ENCODE measurements around the gene TLX3.

The TLX3 gene

GRCh38 chr5:171311322-171312077, 2.5 kb downstream of the TLX3 start:
- Histone ChIP-seq H3K4me2 (ENCODE audit: low read length) (peak overlapping the region; percentile 49), H3K4me1 (peaks cover 2% of the 10 kb centered on the region), H3K27ac (no peak overlapping the region), H3K4me3 (ENCODE audit: low read depth, low read length) (no peak overlapping the region), H3K9me3 (ENCODE audit: control insufficient read depth, low read length) (no peaks in the 10 kb centered on the region), H3K9ac (no peak overlapping the region), H3K36me3 (ENCODE audit: control insufficient read depth, insufficient read depth, low read length) (no peaks in the 10 kb centered on the region), H2AFZ (no peak overlapping the region), H3K79me2 (no peaks in the 10 kb centered on the region), H3K27me3 (ENCODE audit: control insufficient read depth, insufficient read depth, low read length) (peaks cover 39% of the 10 kb centered on the region)
- no peak for TF ChIP-seq CTCF (IDR thresholded peaks at IDR 0.05)

GRCh38 chr5:171312129-171312974, 3.3 kb downstream of the TLX3 start:
- peak overlapping the region; percentile 49 for H3K4me2 ChIP-seq (ENCODE audit: low read length)
- H3K36me3 ChIP-seq (ENCODE audit: control insufficient read depth, insufficient read depth, low read length): no peaks in the 10 kb centered on the region
- peaks cover 6% of the 10 kb centered on the region for H3K4me1 ChIP-seq
- H3K9ac ChIP-seq: no peak overlapping the region
- H3K27me3 ChIP-seq (ENCODE audit: control insufficient read depth, insufficient read depth, low read length): peaks cover 47% of the 10 kb centered on the region
- TF ChIP-seq CTCF (IDR thresholded peaks at IDR 0.05): no peak
- H3K27ac ChIP-seq: no peak overlapping the region
- H3K79me2 ChIP-seq: no peaks in the 10 kb centered on the region
- H3K4me3 ChIP-seq (ENCODE audit: low read depth, low read length): no peak overlapping the region
- no peaks in the 10 kb centered on the region for H3K9me3 ChIP-seq (ENCODE audit: control insufficient read depth, low read length)
- no peak overlapping the region for H2AFZ ChIP-seq

- Histone ChIP-seq H3K4me3 (ENCODE audit: low read depth, low read length) (no peak overlapping the region), H3K27ac (no peak overlapping the region), H3K79me2 (no peaks in the 10 kb centered on the region), H3K36me3 (ENCODE audit: control insufficient read depth, insufficient read depth, low read length) (no peaks in the 10 kb centered on the region), H2AFZ (no peak overlapping the region), H3K9me3 (ENCODE audit: control insufficient read depth, low read length) (no peaks in the 10 kb centered on the region), H3K27me3 (ENCODE audit: control insufficient read depth, insufficient read depth, low read length) (peaks cover 43% of the 10 kb centered on the region), H3K4me2 (ENCODE audit: low read length) (no peak overlapping the region), H3K4me1 (peaks cover 6% of the 10 kb centered on the region), H3K9ac (no peak overlapping the region)
- TF ChIP-seq CTCF (IDR thresholded peaks at IDR 0.05): no peak
These were observed 4.6 kb downstream of the TLX3 start for GRCh38 chr5:171313481-171314206.

GRCh38 chr5:171314728-171315385, 5.8 kb downstream of the TLX3 start:
- no peak overlapping the region for H3K4me3 ChIP-seq (ENCODE audit: low read depth, low read length)
- H3K4me1 ChIP-seq: peaks cover 6% of the 10 kb centered on the region
- peaks cover 33% of the 10 kb centered on the region for H3K27me3 ChIP-seq (ENCODE audit: control insufficient read depth, insufficient read depth, low read length)

More at GRCh38 chr5:171314728-171315385, 5.8 kb downstream of the TLX3 start:
- Histone ChIP-seq H3K4me2 (ENCODE audit: low read length) (no peak overlapping the region), H3K79me2 (no peaks in the 10 kb centered on the region), H3K36me3 (ENCODE audit: control insufficient read depth, insufficient read depth, low read length) (no peaks in the 10 kb centered on the region), H3K9ac (no peak overlapping the region), H3K9me3 (ENCODE audit: control insufficient read depth, low read length) (no peaks in the 10 kb centered on the region), H3K27ac (no peak overlapping the region), H2AFZ (no peak overlapping the region)
- no peak for TF ChIP-seq CTCF (IDR thresholded peaks at IDR 0.05)

All from parathyroid adenoma (tissue), 2 donors.